Measurements from ENCODE around the gene H2BW2. TPM values are rescaled to one million over a fixed set of nuclear protein-coding genes. Genes with fewer than 3 reads are reported as not detected.
"Not testable (repeated sequence)": the region's sequence is repeated elsewhere in the genome, so short reads cannot be mapped to it uniquely, and the experiment has no call there.

H2BW2 gene
- polyA plus RNA-seq, 1 donor (not counting 4 experiments of a cell fraction or from before 2014, with no cell fraction given), result not detected

- H3K36me3 ChIP-seq (ENCODE audit: control insufficient read depth in 2 of 2, extremely low read depth in 1 of 2, insufficient read depth in 2 of 2, low read length in 2 of 2); H2AFZ ChIP-seq (ENCODE audit: control insufficient read depth, low read length); H3K27ac ChIP-seq (ENCODE audit: control insufficient read depth, insufficient read depth, low read length); H4K20me1 ChIP-seq (ENCODE audit: control insufficient read depth, extremely low read depth, insufficient read depth, low read length); H3K79me2 ChIP-seq (ENCODE audit: control insufficient read depth, insufficient read depth, low read length); dilution Hi-C loops (cut with MboI; ENCODE audit: extremely low pct_ligation_motif_present, low sequenced_read_pairs); H3K4me1 ChIP-seq (ENCODE audit: control insufficient read depth, extremely low read depth, insufficient read depth, low read length); H3K4me3 ChIP-seq (ENCODE audit: control insufficient read depth in 2 of 3, extremely low read depth in 1 of 3, insufficient read depth in 2 of 3, low read depth in 1 of 3, low read length in 3 of 3); H3K9ac ChIP-seq (ENCODE audit: control insufficient read depth, extremely low read depth, insufficient read depth, low read length); H3K9me3 ChIP-seq (ENCODE audit: control insufficient read depth, low read depth, low read length); H3K9me1 ChIP-seq (ENCODE audit: control insufficient read depth, extremely low read depth, insufficient read depth, low read length); FAIRE-seq; H3K27me3 ChIP-seq (ENCODE audit: control insufficient read depth, extremely low read depth, insufficient read depth, low read length); DNase-seq (ENCODE audit: low read depth, low spot score); H3K4me2 ChIP-seq (ENCODE audit: control insufficient read depth, extremely low read depth, insufficient read depth, low read depth, low read length): not testable (repeated sequence)
Observed at GRCh38 chrX:104077854-104078253, 38.1 kb downstream of the H2BW2 start.

GRCh38 chrX:104084063-104084462 is 44.3 kb downstream of the H2BW2 start:
- no peaks in the 10 kb centered on the region for H3K9me3 ChIP-seq (ENCODE audit: control insufficient read depth, low read depth, low read length)
- H3K9ac ChIP-seq (ENCODE audit: control insufficient read depth, extremely low read depth, insufficient read depth, low read length), result no peak overlapping the region
- no peaks in the 10 kb centered on the region for H3K36me3 ChIP-seq (ENCODE audit: control insufficient read depth in 2 of 2, extremely low read depth in 1 of 2, insufficient read depth in 2 of 2, low read length in 2 of 2)
- no peak overlapping the region for H3K4me3 ChIP-seq (ENCODE audit: control insufficient read depth in 2 of 3, extremely low read depth in 1 of 3, insufficient read depth in 2 of 3, low read depth in 1 of 3, low read length in 3 of 3)
- TF ChIP-seq CTCF (optimal IDR thresholded peaks at IDR 0.05 in 1 of 3, IDR thresholded peaks at IDR 0.05 in 1 of 3, conservative IDR thresholded peaks at IDR 0.05 in 1 of 3; ENCODE audit: extremely low read depth in 1 of 3, insufficient read depth in 2 of 3, low read length in 3 of 3), result no peak
- no peak for TF ChIP-seq EZH2 (IDR thresholded peaks at IDR 0.05; ENCODE audit: low read length)
- H3K9me1 ChIP-seq (ENCODE audit: control insufficient read depth, extremely low read depth, insufficient read depth, low read length), result no peaks in the 10 kb centered on the region
- no peak overlapping the region for H2AFZ ChIP-seq (ENCODE audit: control insufficient read depth, low read length)
- no peaks in the 10 kb centered on the region for H3K27me3 ChIP-seq (ENCODE audit: control insufficient read depth, extremely low read depth, insufficient read depth, low read length)
- no peak overlapping the region for H3K4me2 ChIP-seq (ENCODE audit: control insufficient read depth, extremely low read depth, insufficient read depth, low read depth, low read length)
- H3K79me2 ChIP-seq (ENCODE audit: control insufficient read depth, insufficient read depth, low read length), result no peaks in the 10 kb centered on the region
- no peaks in the 10 kb centered on the region for H4K20me1 ChIP-seq (ENCODE audit: control insufficient read depth, extremely low read depth, insufficient read depth, low read length)
- no peaks in the 10 kb centered on the region for H3K4me1 ChIP-seq (ENCODE audit: control insufficient read depth, extremely low read depth, insufficient read depth, low read length)
- DNase-seq (ENCODE audit: low read depth, low spot score) (no peak), FAIRE-seq (no peak)
- no peak overlapping the region for H3K27ac ChIP-seq (ENCODE audit: control insufficient read depth, insufficient read depth, low read length)
- dilution Hi-C loops (cut with MboI; ENCODE audit: extremely low pct_ligation_motif_present, low sequenced_read_pairs), result no loop called here

- TF ChIP-seq CTCF (optimal IDR thresholded peaks at IDR 0.05 in 1 of 3, IDR thresholded peaks at IDR 0.05 in 1 of 3, conservative IDR thresholded peaks at IDR 0.05 in 1 of 3; ENCODE audit: extremely low read depth in 1 of 3, insufficient read depth in 2 of 3, low read length in 3 of 3) (no peak), EZH2 (IDR thresholded peaks at IDR 0.05; ENCODE audit: low read length) (no peak)
- no peak overlapping the region for H3K9ac ChIP-seq (ENCODE audit: control insufficient read depth, extremely low read depth, insufficient read depth, low read length)
- no peaks in the 10 kb centered on the region for H4K20me1 ChIP-seq (ENCODE audit: control insufficient read depth, extremely low read depth, insufficient read depth, low read length)
- no peaks in the 10 kb centered on the region for H3K9me1 ChIP-seq (ENCODE audit: control insufficient read depth, extremely low read depth, insufficient read depth, low read length)
- FAIRE-seq (no peak), DNase-seq (ENCODE audit: low read depth, low spot score) (no peak)
- no peaks in the 10 kb centered on the region for H3K27me3 ChIP-seq (ENCODE audit: control insufficient read depth, extremely low read depth, insufficient read depth, low read length)
- H3K27ac ChIP-seq (ENCODE audit: control insufficient read depth, insufficient read depth, low read length), result no peak overlapping the region
- dilution Hi-C loops (cut with MboI; ENCODE audit: extremely low pct_ligation_motif_present, low sequenced_read_pairs), result no loop called here
- no peaks in the 10 kb centered on the region for H3K79me2 ChIP-seq (ENCODE audit: control insufficient read depth, insufficient read depth, low read length)
- H3K36me3 ChIP-seq (ENCODE audit: control insufficient read depth in 2 of 2, extremely low read depth in 1 of 2, insufficient read depth in 2 of 2, low read length in 2 of 2), result no peaks in the 10 kb centered on the region
- no peak overlapping the region for H2AFZ ChIP-seq (ENCODE audit: control insufficient read depth, low read length)
- H3K4me1 ChIP-seq (ENCODE audit: control insufficient read depth, extremely low read depth, insufficient read depth, low read length), result no peaks in the 10 kb centered on the region
- H3K4me2 ChIP-seq (ENCODE audit: control insufficient read depth, extremely low read depth, insufficient read depth, low read depth, low read length), result no peak overlapping the region
- no peaks in the 10 kb centered on the region for H3K9me3 ChIP-seq (ENCODE audit: control insufficient read depth, low read depth, low read length)
- no peak overlapping the region for H3K4me3 ChIP-seq (ENCODE audit: control insufficient read depth in 2 of 3, extremely low read depth in 1 of 3, insufficient read depth in 2 of 3, low read depth in 1 of 3, low read length in 3 of 3)
Observed at GRCh38 chrX:104084534-104085277, 45.0 kb downstream of the H2BW2 start.

All from keratinocyte (primary cell).